Measurements from ENCODE around the gene TNS1. TPM values are rescaled to one million over a fixed set of nuclear protein-coding genes. Genes with fewer than 3 reads are reported as not detected.

TNS1 gene
- total RNA-seq, 1 experiment from 2014 or later = 6.2 TPM

DNA sequence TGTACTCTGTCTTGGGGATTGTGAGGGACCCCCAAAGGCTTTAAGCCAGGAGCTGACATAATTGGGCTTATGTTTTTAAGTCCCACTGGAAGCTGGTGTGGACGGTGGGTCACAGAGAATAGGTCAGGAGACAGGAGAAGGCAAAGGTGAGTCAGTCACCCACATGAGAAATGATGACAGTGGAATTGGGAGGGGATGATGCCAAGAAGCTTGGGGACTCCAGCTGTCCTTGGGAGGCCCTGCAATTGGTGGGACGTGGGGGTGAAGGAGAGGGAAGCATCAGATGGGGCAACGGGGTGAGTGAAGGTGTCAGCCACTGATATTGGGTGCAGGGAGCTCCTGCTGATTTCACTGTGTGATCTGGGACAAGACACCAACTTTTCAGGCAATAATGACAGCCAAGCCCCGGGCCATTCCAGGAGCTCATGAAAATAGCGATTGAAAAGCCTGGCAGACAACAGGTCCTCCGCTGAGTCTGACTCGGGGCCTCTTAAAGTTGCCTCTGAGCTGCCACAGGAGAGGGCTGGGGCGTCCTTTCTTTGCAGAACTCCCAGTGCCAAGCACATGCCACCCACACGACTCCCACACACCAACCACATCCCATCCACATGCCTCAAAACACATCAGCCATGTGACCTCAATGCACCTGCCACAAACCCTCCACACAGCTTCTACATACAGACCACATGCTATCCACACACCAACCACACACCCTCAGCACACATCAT lies 13.4 kb downstream of the TNS1 start:
- CTCF ChIA-PET = interaction anchor here (0.7 to 1.2 kb wide), 4 partner anchors 41 to 203 kb away, joined by 3 to 18 read pairs (median 4); no protein-coding TSS in a partner anchor
- Histone ChIP-seq H4K20me1 (ENCODE audit: insufficient read depth) (no peaks in the 10 kb centered on the region), H3K9me3 (ENCODE audit: control insufficient read depth in 1 of 2, insufficient read depth in 1 of 2, low read depth in 1 of 2, low read length in 2 of 2) (no peaks in the 10 kb centered on the region), H3K36me3 (ENCODE audit: control insufficient read depth in 1 of 2, insufficient read depth in 2 of 2, low read length in 2 of 2) (no peaks in the 10 kb centered on the region), H3K27ac (ENCODE audit: low read depth, low read length) (no peak overlapping the region), H3K79me2 (ENCODE audit: insufficient read depth, low read length) (no peaks in the 10 kb centered on the region), H3K4me1 (ENCODE audit: control insufficient read depth in 1 of 2, insufficient read depth in 2 of 2, low read length in 2 of 2) (peaks cover 10 to 17% of the 10 kb centered on the region in 2 experiments), H3K9ac (ENCODE audit: low read length) (no peak overlapping the region), H3K9me2 (ENCODE audit: insufficient read depth) (no peaks in the 10 kb centered on the region), H3K27me3 (ENCODE audit: insufficient read depth, low read length) (no peaks in the 10 kb centered on the region), H3K4me3 (replicated peaks in 1 of 2; ENCODE audit: low read depth in 1 of 2, low read length in 2 of 2) (no peak overlapping the region), H3K4me2 (ENCODE audit: low read length) (no peak overlapping the region), H2AFZ (ENCODE audit: low read depth, low read length, poor library complexity, severe bottlenecking) (no peak overlapping the region)
- no peak for DNase-seq (ENCODE audit: low read depth, low spot score)
- POLR2A ChIA-PET = no interaction called here
- no TSS peak for BruUV-seq (replicated peaks)
- ATAC-seq = no peak
- RAD21 ChIA-PET (ENCODE audit: low non-redundant PET in 1 of 2, low total read pairs in 2 of 2, uncharacterized antibody in 2 of 2, unreplicated experiment in 2 of 2) = no interaction called here
- TF ChIP-seq CBX3 (IDR thresholded peaks at IDR 0.05; ENCODE audit: low read depth) (no peak), EZH2 (IDR thresholded peaks at IDR 0.05) (no peak), EGR1 (IDR thresholded peaks at IDR 0.05; ENCODE audit: low read depth) (no peak), REST (IDR thresholded peaks at IDR 0.05; ENCODE audit: low read depth) (no peak), JUND (IDR thresholded peaks at IDR 0.05) (no peak), CEBPB (IDR thresholded peaks at IDR 0.05; ENCODE audit: low read depth) (no peak), POLR2AphosphoS5 (IDR thresholded peaks at IDR 0.05; ENCODE audit: low read depth, low read length) (no peak), RAD21 (IDR thresholded peaks at IDR 0.05; ENCODE audit: low read depth) (no peak), ZBTB33 (IDR thresholded peaks at IDR 0.05; ENCODE audit: extremely low read depth, insufficient replicate concordance, low read length) (no peak)
- intact Hi-C loops (cut with micrococcal nuclease) = loop anchor here (5.0 kb wide), 1 partner anchor 57 kb away; no protein-coding TSS in a partner anchor

Data from HCT116 (cell line).